ENCODE measurements around the gene CCDC201.

DNA sequence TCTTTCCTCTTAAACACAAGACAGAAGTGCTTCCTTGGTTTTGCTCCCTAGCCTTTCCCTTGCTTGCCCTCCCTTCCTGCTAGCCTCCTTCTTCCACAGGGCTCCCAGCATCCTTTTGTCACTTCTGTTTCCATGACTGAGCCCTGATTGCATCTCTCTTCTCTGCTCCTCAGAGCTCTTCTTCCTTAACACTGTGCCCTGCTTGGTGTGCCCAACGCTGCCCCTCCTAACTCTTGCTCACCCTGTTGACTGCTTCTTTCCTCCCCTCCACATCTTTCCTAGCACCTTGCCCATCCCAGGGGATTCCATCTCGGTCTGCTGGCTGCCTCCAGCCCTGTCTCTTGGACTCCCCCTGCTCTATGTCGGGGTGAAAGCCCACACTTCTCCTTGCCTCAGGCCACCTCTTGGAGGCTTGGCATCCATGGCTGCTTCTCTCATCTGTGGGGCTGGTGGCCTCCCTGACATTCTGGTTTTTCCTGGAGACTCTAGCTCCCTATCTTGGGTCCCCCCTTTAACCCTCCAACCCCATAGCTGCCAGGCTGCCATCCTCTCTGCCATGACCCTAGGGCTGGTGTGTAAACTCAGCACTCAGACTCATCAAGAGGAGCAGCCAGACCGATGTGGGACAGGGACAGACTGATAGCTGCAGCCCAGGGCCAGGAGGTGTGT is 21.2 kb upstream of the CCDC201 start:
- TF ChIP-seq, protein P1, sequence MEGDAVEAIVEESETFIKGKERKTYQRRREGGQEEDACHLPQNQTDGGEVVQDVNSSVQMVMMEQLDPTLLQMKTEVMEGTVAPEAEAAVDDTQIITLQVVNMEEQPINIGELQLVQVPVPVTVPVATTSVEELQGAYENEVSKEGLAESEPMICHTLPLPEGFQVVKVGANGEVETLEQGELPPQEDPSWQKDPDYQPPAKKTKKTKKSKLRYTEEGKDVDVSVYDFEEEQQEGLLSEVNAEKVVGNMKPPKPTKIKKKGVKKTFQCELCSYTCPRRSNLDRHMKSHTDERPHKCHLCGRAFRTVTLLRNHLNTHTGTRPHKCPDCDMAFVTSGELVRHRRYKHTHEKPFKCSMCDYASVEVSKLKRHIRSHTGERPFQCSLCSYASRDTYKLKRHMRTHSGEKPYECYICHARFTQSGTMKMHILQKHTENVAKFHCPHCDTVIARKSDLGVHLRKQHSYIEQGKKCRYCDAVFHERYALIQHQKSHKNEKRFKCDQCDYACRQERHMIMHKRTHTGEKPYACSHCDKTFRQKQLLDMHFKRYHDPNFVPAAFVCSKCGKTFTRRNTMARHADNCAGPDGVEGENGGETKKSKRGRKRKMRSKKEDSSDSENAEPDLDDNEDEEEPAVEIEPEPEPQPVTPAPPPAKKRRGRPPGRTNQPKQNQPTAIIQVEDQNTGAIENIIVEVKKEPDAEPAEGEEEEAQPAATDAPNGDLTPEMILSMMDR (IDR thresholded peaks at IDR 0.05; ENCODE audit: low read depth, low read length, poor library complexity, severe bottlenecking): no peak
- TF ChIP-seq EZH2phosphoT487 (IDR thresholded peaks at IDR 0.05; ENCODE audit: borderline replicate concordance, low read length): no peak

Data from DOHH2 (cell line).